ENCODE data around the gene APP.

DNA sequence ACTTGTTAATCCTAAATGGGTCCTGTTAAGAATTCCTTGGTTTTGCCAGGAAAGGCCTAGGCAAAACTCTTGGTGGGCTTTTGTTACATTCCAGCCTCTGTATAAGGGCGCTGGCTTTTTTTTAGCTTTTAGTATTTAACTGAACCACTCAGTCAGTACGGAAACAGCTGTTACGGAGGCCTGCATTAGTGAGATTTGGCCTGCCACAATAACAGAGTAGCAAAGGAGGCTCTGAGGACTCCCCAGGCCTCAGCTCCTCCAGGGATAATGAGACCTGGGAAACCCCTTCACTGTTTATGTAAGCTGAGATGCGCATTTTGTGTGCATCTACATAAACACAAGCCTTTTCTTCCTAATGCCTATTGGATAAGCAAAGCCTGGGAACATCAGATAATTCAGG is 210.2 kb downstream of the APP start:
- TF ChIP-seq POLR2A (IDR thresholded peaks at IDR 0.05) = no peak
- TF ChIP-seq, protein P1, sequence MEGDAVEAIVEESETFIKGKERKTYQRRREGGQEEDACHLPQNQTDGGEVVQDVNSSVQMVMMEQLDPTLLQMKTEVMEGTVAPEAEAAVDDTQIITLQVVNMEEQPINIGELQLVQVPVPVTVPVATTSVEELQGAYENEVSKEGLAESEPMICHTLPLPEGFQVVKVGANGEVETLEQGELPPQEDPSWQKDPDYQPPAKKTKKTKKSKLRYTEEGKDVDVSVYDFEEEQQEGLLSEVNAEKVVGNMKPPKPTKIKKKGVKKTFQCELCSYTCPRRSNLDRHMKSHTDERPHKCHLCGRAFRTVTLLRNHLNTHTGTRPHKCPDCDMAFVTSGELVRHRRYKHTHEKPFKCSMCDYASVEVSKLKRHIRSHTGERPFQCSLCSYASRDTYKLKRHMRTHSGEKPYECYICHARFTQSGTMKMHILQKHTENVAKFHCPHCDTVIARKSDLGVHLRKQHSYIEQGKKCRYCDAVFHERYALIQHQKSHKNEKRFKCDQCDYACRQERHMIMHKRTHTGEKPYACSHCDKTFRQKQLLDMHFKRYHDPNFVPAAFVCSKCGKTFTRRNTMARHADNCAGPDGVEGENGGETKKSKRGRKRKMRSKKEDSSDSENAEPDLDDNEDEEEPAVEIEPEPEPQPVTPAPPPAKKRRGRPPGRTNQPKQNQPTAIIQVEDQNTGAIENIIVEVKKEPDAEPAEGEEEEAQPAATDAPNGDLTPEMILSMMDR (IDR thresholded peaks at IDR 0.05) = no peak
